HG02870 (cell line): ENCODE results near the gene TRPM2.
"Not testable (repeated sequence)": the region's sequence is repeated elsewhere in the genome, so short reads cannot be mapped to it uniquely, and the experiment has no call there.

Source experiments
- ATAC-seq: cut with Tn5 transposase; IDR thresholded peaks from one replicate; pipeline ENCODE4 v1.9.1; 2021; ENCODE audit warnings: mild to moderate bottlenecking, moderate library complexity; ENCODE audit not compliant: unreplicated experiment

The TRPM2 gene

GRCh38 chr21:44405948-44406872 lies 52.8 kb downstream of the TRPM2 start:
- ATAC-seq = no peak

GRCh38 chr21:44406953-44407352 lies 53.5 kb downstream of the TRPM2 start:
- ATAC-seq = no peak

- ATAC-seq = peak; percentile 71
Observed at GRCh38 chr21:44407493-44407892, 54.1 kb downstream of the TRPM2 start.

DNA sequence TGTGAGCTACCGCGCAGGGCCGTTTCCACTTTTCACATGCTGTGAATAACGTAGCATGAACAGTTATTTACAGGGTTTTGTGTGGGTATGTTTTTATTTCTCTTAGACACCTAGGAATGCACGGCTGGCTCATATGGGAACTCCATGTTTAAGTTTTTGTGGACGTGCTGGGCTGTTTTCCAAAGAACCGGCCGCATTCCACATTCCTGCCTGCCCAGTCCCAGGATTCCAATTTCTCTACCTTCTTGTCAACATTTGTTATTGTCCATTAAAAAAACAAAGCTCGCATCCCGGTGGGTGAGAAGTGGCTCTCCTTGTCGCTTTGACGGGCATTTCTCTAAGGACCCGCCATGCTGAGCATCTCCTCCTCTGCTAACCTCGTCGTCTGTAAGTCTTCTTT lies 54.8 kb downstream of the TRPM2 start:
- ATAC-seq = no peak

- no peak for ATAC-seq
Observed at GRCh38 chr21:44413566-44414290, 60.3 kb downstream of the TRPM2 start.

GRCh38 chr21:44414291-44415072 lies 61.1 kb downstream of the TRPM2 start:
- ATAC-seq = no peak

GRCh38 chr21:44415073-44416025 lies 61.9 kb downstream of the TRPM2 start:
- ATAC-seq = no peak

GRCh38 chr21:44416193-44416592 lies 62.8 kb downstream of the TRPM2 start:
- ATAC-seq = no peak

DNA sequence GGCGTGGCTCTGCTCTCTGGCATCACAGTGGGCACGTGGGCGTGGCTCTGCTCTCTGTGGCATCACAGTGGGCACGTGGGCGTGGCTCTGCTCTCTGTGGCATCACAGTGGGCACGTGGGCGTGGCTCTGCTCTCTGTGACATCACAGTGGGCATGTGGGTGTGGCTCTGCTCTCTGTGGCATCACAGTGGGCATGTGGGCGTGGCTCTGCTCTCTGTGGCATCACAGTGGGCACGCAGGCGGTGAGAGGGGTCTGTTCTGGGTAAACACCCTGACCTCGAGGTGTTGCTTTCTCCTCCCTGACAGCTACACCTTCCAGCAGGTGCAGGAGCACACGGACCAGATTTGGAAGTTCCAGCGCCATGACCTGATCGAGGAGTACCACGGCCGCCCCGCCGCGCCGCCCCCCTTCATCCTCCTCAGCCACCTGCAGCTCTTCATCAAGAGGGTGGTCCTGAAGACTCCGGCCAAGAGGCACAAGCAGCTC lies 64.2 kb downstream of the TRPM2 start:
- ATAC-seq = not testable (repeated sequence)

GRCh38 chr21:44418108-44418875 lies 64.9 kb downstream of the TRPM2 start:
- no peak for ATAC-seq

DNA sequence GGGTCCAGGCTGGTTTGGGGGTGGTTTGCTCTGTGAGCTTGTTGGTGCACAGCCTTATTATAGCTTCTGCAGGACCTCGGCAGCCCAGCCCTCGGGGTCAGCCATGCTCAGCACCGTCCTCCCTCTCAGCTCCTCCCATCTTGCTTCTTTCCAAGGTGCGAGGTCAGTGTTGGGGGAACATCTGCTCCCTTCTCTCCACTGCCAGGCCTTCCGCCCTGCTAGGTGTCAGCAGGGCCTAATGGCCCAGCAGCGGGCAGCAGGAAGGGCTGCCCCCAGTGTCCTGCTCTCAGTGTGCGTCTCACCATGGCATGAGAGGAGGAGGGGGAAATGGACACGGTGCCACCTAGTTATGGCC lies 65.4 kb downstream of the TRPM2 start:
- no peak for ATAC-seq

DNA sequence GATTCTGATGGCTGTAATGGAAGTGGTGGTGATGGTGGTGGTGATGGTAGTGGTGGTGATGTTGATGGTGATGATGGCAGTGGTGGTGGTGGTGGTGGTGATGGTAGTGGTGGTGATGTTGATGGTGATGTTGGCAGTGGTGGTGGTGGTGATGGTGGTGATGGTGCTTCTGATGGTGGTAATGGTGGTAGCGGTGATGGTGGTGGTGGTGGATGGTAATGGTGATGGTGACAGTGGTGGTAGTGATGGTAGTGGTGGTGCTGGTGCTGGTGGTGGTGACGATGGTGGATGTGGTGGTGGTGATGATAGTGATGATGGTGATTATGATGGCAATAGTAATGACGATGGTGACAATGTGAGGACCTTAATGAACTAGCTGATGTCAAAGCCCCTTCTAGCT lies 66.3 kb downstream of the TRPM2 start:
- ATAC-seq = no peak

DNA sequence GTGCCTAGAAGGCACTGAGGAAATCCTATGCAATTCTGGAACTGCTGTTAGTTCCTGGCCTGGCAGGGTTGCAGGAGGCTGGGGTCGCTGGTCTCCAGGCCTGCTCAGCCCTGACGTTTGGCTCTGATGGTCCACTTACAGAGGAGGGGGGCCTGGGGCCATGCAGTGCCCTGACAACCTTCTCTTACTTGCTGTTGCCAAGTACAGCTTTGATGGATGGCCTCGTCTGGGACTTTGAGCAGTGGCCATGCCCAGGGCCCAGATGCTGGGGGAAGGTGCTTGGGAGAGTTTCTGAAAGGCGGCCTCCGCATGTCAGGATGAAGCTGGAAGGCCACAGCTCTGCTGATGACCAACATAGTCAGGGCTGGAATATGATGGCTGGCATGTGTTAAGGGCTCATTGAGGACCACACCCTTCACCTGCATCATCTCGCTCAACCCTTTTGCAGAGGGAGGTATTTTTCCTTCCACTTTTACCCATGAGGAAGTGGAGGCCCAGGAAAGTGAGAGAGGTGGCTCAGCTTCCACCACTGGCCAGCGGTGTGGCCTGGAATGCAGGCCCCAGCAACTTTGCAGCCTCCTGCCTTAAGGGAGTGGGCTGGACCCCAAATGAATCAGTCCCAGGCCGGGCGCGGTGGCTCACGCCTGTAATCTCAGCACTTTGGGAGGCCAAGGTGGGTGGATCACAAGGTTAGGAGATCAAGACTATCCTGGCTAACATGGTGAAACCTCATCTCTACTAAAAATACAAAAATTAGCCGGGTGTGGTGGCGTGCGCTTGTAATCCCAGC lies 67.2 kb downstream of the TRPM2 start:
- ATAC-seq = no peak

- ATAC-seq = no peak
Observed at GRCh38 chr21:44421901-44422840, 68.8 kb downstream of the TRPM2 start.

- ATAC-seq = no peak
Observed at GRCh38 chr21:44423312-44423821, 69.9 kb downstream of the TRPM2 start.

DNA sequence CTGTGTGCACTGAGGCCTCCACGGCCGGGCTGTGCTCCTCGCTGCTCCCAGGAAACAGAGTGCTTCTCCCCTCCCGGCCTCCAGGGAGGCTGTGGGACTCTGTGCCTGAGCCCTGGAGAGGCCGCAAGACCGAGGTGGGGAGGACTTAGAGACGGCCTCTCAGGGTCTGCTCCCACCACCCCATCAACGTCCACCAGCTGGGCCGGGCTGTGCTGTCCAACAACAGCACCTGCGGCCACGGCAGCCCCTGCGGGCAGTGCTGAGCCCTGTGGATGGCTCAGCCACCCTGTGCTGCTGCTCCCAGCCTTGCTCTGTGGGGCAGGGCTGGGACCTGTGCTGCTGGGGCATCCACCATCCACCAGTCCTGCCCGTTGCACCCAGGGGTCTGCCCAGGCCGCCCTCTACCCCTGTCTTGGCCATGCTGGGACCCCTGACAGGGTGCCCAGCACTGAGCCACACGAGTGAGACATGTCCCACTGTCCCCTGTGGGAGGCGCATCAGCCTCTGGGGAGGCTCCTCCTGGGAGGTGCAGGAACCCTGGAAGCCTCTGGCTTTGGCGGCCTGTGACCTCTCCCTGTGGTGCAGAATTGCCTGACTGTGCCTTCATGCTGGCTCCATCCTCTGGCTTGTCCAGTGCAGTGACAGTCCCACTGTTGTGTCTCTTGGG lies 70.7 kb downstream of the TRPM2 start:
- ATAC-seq = no peak
